SJCRH30 (cell line): ENCODE measurements around the gene ZNF586. TPM values are rescaled to one million over a fixed set of nuclear protein-coding genes. Genes with fewer than 3 reads are reported as not detected.
"Not testable (repeated sequence)": the region's sequence is repeated elsewhere in the genome, so short reads cannot be mapped to it uniquely, and the experiment has no call there.

Experiments
- DNase-seq, 2 experiments: peaks; one replicate each; pipeline ENCODE4 v3.0.0-alpha.2; 2015 to 2020
- H3K27ac ChIP-seq: fragments of 250-450 bp; sonication (Bioruptor Pico); 2 replicates; pipeline ENCODE4 v1.5.1; 2020; ENCODE audit warnings: mild to moderate bottlenecking, moderate library complexity
- H3K27me3 ChIP-seq: fragments of 250-450 bp; sonication (Bioruptor Pico); 2 replicates; pipeline ENCODE4 v1.5.1; 2020; ENCODE audit warnings: mild to moderate bottlenecking, moderate library complexity
- H3K36me3 ChIP-seq: fragments of 250-450 bp; sonication (Bioruptor Pico); 2 replicates; pipeline ENCODE4 v1.5.1; 2020; ENCODE audit warnings: mild to moderate bottlenecking, moderate library complexity
- H3K4me1 ChIP-seq: fragments of 250-450 bp; sonication (Bioruptor Pico); 2 replicates; pipeline ENCODE4 v1.5.1; 2020; ENCODE audit warnings: mild to moderate bottlenecking, moderate library complexity
- H3K4me3 ChIP-seq: fragments of 250-450 bp; sonication (Bioruptor Pico); 2 replicates; pipeline ENCODE4 v1.5.1; 2020; ENCODE audit warnings: mild to moderate bottlenecking, moderate library complexity
- H3K9me3 ChIP-seq: fragments of 250-450 bp; sonication (Bioruptor Pico); replicated peaks from 2 replicates; pipeline ENCODE4 v1.5.1; 2020; ENCODE audit warnings: mild to moderate bottlenecking, moderate library complexity
- total RNA-seq: library from RNA; depleted of rRNA; stranded (reverse); fragments of >200 nt; shearing (Covaris generic); gene quantifications from 2 replicates; pipeline ENCODE4 v1.2.3, GENCODE V29; 2014; rRNA removed

ZNF586 gene
- total RNA-seq, 1 experiment from 2014 or later, result 14.6 TPM

- not testable (repeated sequence) for H3K27me3 ChIP-seq, H3K27ac ChIP-seq, H3K4me1 ChIP-seq, DNase-seq, H3K4me3 ChIP-seq, H3K9me3 ChIP-seq
- peaks cover 37% of the 10 kb centered on the region for H3K36me3 ChIP-seq
These were observed 54.1 kb downstream of the ZNF586 start for GRCh38 chr19:57823608-57824007.

GRCh38 chr19:57825511-57825910, 56.0 kb downstream of the ZNF586 start:
- Histone ChIP-seq H3K27me3 (no peaks in the 10 kb centered on the region), H3K27ac (no peak overlapping the region), H3K4me1 (no peaks in the 10 kb centered on the region), H3K9me3 (peaks cover 3% of the 10 kb centered on the region; the same call in 1 of the 2 replicates), H3K36me3 (peaks cover 43% of the 10 kb centered on the region), H3K4me3 (no peak overlapping the region)
- DNase-seq, result no peak

- DNase-seq, result no peak
These were observed 59.8 kb downstream of the ZNF586 start for GRCh38 chr19:57829316-57829715.

GRCh38 chr19:57830071-57830602, 60.7 kb downstream of the ZNF586 start, which contains the start of gene ZNF587B:
Gene ZNF587B, plus strand, starts transcription at chr19:57830299. Its CDS starts 230 bp downstream, at chr19:57830529.
- Histone ChIP-seq H3K36me3 (peaks cover 27% of the 10 kb centered on the region), H3K9me3 (peaks cover 3% of the 10 kb centered on the region; the same call in 1 of the 2 replicates), H3K4me1 (no peaks in the 10 kb centered on the region), H3K27me3 (no peaks in the 10 kb centered on the region), H3K27ac (no peak within 1 kb of the TSS), H3K4me3 (no peak within 1 kb of the TSS)
- peak in 1 of 2 experiments; percentile 22 for DNase-seq

More at GRCh38 chr19:57829316-57829715, 59.8 kb downstream of the ZNF586 start:
- Histone ChIP-seq H3K4me1 (no peaks in the 10 kb centered on the region), H3K27me3 (no peaks in the 10 kb centered on the region), H3K4me3 (no peak overlapping the region), H3K36me3 (peaks cover 32% of the 10 kb centered on the region), H3K27ac (no peak overlapping the region), H3K9me3 (peaks cover 3% of the 10 kb centered on the region; the same call in 1 of the 2 replicates)

Other genes starting within 250 kb of the ZNF586 start
- 8.1 and 9.1 TPM in 2 replicates for gene ZNF549, start 242.3 kb upstream of the ZNF586 start, total RNA-seq
- 11.8 and 13.4 TPM in 2 replicates for gene ZNF550, start 209.8 kb upstream of the ZNF586 start, total RNA-seq
- gene ZNF416, start 190.8 kb upstream of the ZNF586 start, total RNA-seq, result 6.8 and 7.5 TPM in 2 replicates
- 8.4 and 9.3 TPM in 2 replicates for gene ZIK1, start 185.5 kb upstream of the ZNF586 start, total RNA-seq
- 11.7 and 17.8 TPM in 2 replicates for gene ZNF530, start 169.8 kb upstream of the ZNF586 start, total RNA-seq
- 20.2 and 20.8 TPM in 2 replicates for gene ZNF134, start 155.4 kb upstream of the ZNF586 start, total RNA-seq
- 14.5 and 16.6 TPM in 2 replicates for gene ZNF211, start 136.5 kb upstream of the ZNF586 start, total RNA-seq
- not detected in 2 replicates for gene ZSCAN4, start 100.7 kb upstream of the ZNF586 start, total RNA-seq
- 23.5 and 23.6 TPM in 2 replicates for gene ZNF551, start 87.7 kb upstream of the ZNF586 start, total RNA-seq
- gene ZNF154, start 60.5 kb upstream of the ZNF586 start, total RNA-seq, result 0.04 TPM in 1 of 2 replicates, not detected in the other
- gene ZNF671, start 42.1 kb upstream of the ZNF586 start, total RNA-seq, result 3.5 and 4.4 TPM in 2 replicates
- gene ZNF776, start 22.9 kb upstream of the ZNF586 start, total RNA-seq, result 19.3 and 24.4 TPM in 2 replicates
- gene ZNF552, start 45.2 kb downstream of the ZNF586 start, total RNA-seq, result 5.4 and 6.8 TPM in 2 replicates
- gene ZNF587B, start 60.6 kb downstream of the ZNF586 start, total RNA-seq, result 12.7 and 13.0 TPM in 2 replicates
- gene ZNF587, start 80.2 kb downstream of the ZNF586 start, total RNA-seq, result 10.5 and 14.5 TPM in 2 replicates
- gene ZNF814, start 119.4 kb downstream of the ZNF586 start, total RNA-seq, result 11.1 and 14.2 TPM in 2 replicates
- 15.6 and 16.1 TPM in 2 replicates for gene ZNF417, start 146.9 kb downstream of the ZNF586 start, total RNA-seq
- gene ZNF418, start 165.7 kb downstream of the ZNF586 start, total RNA-seq, result 1.4 and 1.8 TPM in 2 replicates
- 11.5 and 11.6 TPM in 2 replicates for gene ZNF256, start 178.0 kb downstream of the ZNF586 start, total RNA-seq
- gene C19orf18, start 204.9 kb downstream of the ZNF586 start, total RNA-seq, result 0.16 and 0.18 TPM in 2 replicates
- gene ZNF606, start 233.1 kb downstream of the ZNF586 start, total RNA-seq, result 10.3 and 12.6 TPM in 2 replicates